ENCODE data around the gene MFGE8.
A peak's percentile ranks its signal among the peaks of the same experiment; 100 is the strongest.

The MFGE8 gene

DNA sequence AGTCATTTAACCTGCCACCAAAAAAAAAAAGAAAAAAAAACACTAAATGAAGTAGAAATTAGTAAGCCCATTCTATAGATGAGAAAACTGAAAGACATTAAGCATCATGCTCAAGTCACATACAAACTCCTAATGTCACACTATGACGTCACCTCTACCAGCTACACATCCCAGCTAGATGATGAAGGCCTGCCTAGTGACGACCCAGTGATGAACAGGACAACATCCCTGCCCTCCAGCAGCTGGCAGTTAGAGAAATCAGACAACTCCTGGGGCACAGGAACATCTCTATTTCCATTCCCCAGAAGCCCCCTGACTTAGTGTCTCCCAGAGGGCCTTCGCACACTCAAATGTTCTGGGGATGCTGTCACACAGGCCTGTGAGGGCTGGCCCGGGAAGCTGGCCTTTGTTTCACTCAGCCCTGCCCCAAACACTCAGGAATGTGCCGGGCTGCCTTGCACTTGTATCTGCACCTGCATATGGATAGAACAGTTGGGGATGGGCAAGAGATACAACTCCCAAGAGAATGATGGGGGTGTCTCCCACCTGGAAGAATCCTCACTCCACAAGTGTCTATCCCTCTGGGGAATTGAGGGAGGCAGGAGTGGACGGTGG lies 10.9 kb downstream of the MFGE8 start:
- Mint-ChIP-seq H3K4me3 (no peak overlapping the region), H3K36me3 (ENCODE audit: low read depth) (peaks cover 56% of the 10 kb centered on the region), H3K4me1 (peaks cover 65% of the 10 kb centered on the region), H3K27ac (peak overlapping the region; percentile 81), H3K27me3 (ENCODE audit: low read depth, poor library complexity) (no peaks in the 10 kb centered on the region), H3K9me3 (no peaks in the 10 kb centered on the region)
- TF ChIP-seq, protein P1, sequence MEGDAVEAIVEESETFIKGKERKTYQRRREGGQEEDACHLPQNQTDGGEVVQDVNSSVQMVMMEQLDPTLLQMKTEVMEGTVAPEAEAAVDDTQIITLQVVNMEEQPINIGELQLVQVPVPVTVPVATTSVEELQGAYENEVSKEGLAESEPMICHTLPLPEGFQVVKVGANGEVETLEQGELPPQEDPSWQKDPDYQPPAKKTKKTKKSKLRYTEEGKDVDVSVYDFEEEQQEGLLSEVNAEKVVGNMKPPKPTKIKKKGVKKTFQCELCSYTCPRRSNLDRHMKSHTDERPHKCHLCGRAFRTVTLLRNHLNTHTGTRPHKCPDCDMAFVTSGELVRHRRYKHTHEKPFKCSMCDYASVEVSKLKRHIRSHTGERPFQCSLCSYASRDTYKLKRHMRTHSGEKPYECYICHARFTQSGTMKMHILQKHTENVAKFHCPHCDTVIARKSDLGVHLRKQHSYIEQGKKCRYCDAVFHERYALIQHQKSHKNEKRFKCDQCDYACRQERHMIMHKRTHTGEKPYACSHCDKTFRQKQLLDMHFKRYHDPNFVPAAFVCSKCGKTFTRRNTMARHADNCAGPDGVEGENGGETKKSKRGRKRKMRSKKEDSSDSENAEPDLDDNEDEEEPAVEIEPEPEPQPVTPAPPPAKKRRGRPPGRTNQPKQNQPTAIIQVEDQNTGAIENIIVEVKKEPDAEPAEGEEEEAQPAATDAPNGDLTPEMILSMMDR (IDR thresholded peaks at IDR 0.05) = no peak
- no peak for DNase-seq

- TF ChIP-seq, protein P1 (IDR thresholded peaks at IDR 0.05) = no peak
- H3K36me3 Mint-ChIP-seq (ENCODE audit: low read depth) = peaks cover 50% of the 10 kb centered on the region
- H3K9me3 Mint-ChIP-seq = no peaks in the 10 kb centered on the region
- peaks cover under 1% of the 10 kb centered on the region for H3K27me3 Mint-ChIP-seq (ENCODE audit: low read depth, poor library complexity)
- no peak for DNase-seq
- peak overlapping the region; percentile 81 for H3K27ac Mint-ChIP-seq
- H3K4me3 Mint-ChIP-seq = no peak overlapping the region
- peaks cover 65% of the 10 kb centered on the region for H3K4me1 Mint-ChIP-seq
Observed at GRCh38 chr15:88901508-88902220, 11.5 kb downstream of the MFGE8 start.

GRCh38 chr15:88900982-88901418 lies 12.2 kb downstream of the MFGE8 start:
- Mint-ChIP-seq H3K4me3 (no peak overlapping the region), H3K27me3 (ENCODE audit: low read depth, poor library complexity) (peaks cover 4% of the 10 kb centered on the region), H3K36me3 (ENCODE audit: low read depth) (peaks cover 43% of the 10 kb centered on the region), H3K4me1 (peaks cover 67% of the 10 kb centered on the region), H3K27ac (peak overlapping the region; percentile 8), H3K9me3 (no peaks in the 10 kb centered on the region)
- TF ChIP-seq, protein P1 (IDR thresholded peaks at IDR 0.05) = no peak
- no peak for DNase-seq

DNA sequence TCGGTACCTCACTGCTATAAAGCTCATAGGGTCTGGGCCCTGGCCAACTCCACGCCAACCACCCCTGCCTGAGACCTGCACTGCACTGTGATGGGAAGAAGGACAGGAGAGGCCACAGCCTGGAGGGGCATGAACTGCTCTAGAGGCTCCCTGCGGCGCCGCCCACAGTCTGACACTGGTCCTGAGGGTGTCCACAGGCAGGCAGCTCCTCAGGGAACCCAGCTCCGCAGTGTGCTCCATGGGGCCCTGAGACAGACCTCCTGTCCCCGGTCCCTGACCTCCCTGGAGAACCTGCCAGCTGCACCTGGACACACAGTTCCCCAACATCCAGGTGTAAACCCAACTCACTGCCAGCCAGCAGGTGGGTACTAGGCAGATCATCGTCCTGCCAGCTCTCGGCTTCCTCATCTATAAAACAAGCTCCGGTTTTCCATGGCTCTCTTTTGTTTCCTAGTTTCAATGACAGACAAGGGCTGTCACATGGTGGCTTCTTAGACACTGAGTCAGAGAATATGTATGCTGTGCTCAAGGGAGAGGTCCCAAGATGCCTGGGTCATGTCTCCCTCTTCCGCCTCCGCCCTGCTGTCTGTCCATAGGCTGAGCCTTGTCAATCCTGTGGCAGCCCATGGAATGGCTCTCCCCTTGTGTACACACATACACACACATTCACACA lies 12.7 kb downstream of the MFGE8 start:
- Mint-ChIP-seq H3K9me3 (no peaks in the 10 kb centered on the region), H3K36me3 (ENCODE audit: low read depth) (peaks cover 40% of the 10 kb centered on the region), H3K4me1 (peaks cover 66% of the 10 kb centered on the region), H3K27me3 (ENCODE audit: low read depth, poor library complexity) (peaks cover 4% of the 10 kb centered on the region), H3K27ac (peak overlapping the region; percentile 52), H3K4me3 (no peak overlapping the region)
- TF ChIP-seq, protein P1 (IDR thresholded peaks at IDR 0.05) = no peak
- no peak for DNase-seq

DNA sequence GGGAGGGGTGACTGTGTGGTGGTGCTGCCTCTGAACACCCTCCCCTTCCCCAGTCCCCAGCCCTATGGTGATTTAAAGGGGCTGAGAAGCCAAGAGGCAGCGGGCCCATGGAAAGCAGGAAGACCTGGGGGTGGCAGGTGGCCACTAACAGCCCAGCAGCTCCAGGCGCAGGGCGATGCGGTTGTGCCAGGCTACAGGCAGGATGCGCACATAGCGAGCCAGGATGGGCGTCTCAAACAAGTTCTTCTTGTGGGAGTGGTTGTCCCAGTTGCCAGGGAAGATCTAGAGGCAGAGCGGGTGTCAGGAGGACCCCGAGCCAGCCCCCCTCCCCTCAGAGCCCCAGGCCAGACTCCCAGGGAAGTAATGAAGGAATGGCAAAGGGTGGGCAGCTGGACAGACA lies 13.9 kb downstream of the MFGE8 start:
- Mint-ChIP-seq H3K27me3 (ENCODE audit: low read depth, poor library complexity) (peaks cover 4% of the 10 kb centered on the region), H3K4me1 (peaks cover 56% of the 10 kb centered on the region), H3K27ac (peak overlapping the region; percentile 83), H3K4me3 (no peak overlapping the region), H3K9me3 (no peaks in the 10 kb centered on the region), H3K36me3 (ENCODE audit: low read depth) (peaks cover 37% of the 10 kb centered on the region)
- TF ChIP-seq, protein P1 (IDR thresholded peaks at IDR 0.05) = no peak
- no peak for DNase-seq

All from nephron progenitor cell (in vitro differentiated cells).